HepG2 (cell line): ENCODE data around the gene NFASC. TPM values are rescaled to one million over a fixed set of nuclear protein-coding genes. Genes with fewer than 3 reads are reported as not detected.

Source experiments
- FOXJ3 ChIP-seq: sonication (generic); formaldehyde crosslinking; IDR thresholded peaks from 2 replicates; pipeline ENCODE4 v1.4.0; 2020; ENCODE audit warnings: missing genetic modification reagents, mild to moderate bottlenecking, borderline replicate concordance
- KIAA2018 ChIP-seq: sonication (generic); formaldehyde crosslinking; IDR thresholded peaks from 2 replicates; pipeline ENCODE4 v1.5.0; 2020; ENCODE audit warnings: mild to moderate bottlenecking, missing genetic modification reagents, borderline replicate concordance
- PHF21A ChIP-seq: sonication (generic); formaldehyde crosslinking; IDR thresholded peaks from 2 replicates; pipeline ENCODE4 v1.5.0; 2020; ENCODE audit warnings: mild to moderate bottlenecking, missing genetic modification reagents
- ZUFSP ChIP-seq: sonication (generic); formaldehyde crosslinking; IDR thresholded peaks from 2 replicates; pipeline ENCODE4 v1.9.0; 2021; ENCODE audit warnings: missing genetic modification reagents, mild to moderate bottlenecking, borderline replicate concordance
- polyA plus RNA-seq, 8 experiments: library from polyadenylated mRNA; depleted of rRNA in 3 of 8; stranded (reverse) in 7 of 8; unstranded in 1 of 8; fragments of >200 nt; fragmentation: Illumina TruSeq in 4 of 8; extraction: Trizol in 4 of 8; gene quantifications; 2 replicates each; pipeline versions ENCODE4 v1.2.1 to v1.2.3, GENCODE V29; 2011 to 2016; ENCODE audit warnings: low read depth in 4 of 8, missing spikeins in 1 of 8, mixed read lengths in 1 of 8; ENCODE audit not compliant: insufficient read depth in 1 of 8
- total RNA-seq, 5 experiments: library from RNA; depleted of rRNA; stranded (reverse); fragments of >200 nt; fragmentation: Illumina TruSeq; extraction: Trizol; gene quantifications; 2 replicates each; pipeline ENCODE4 v1.2.3, GENCODE V29; 2016; ENCODE audit warnings: low read depth in 1 of 5

The NFASC gene
- total and polyA plus RNA-seq, 2 of the 13 experiments (the other 11 are each of a cell fraction or from before 2014, with no cell fraction given), result not detected

GRCh38 chr1:204986181-204986580, 115.5 kb downstream of the NFASC start (continued):
- TF ChIP-seq KIAA2018, result no peak
- TF ChIP-seq ZUFSP (CRISPR knock-in tag), result no peak
- TF ChIP-seq PHF21A (CRISPR knock-in tag), result no peak
- TF ChIP-seq FOXJ3 (CRISPR knock-in tag), result no peak
